ENCODE measurements around the gene UVRAG. TPM values are rescaled to one million over a fixed set of nuclear protein-coding genes. Genes with fewer than 3 reads are reported as not detected.

The UVRAG gene
- total and polyA plus RNA-seq, 2 of the 13 experiments (the other 11 are each of a cell fraction or from before 2014, with no cell fraction given): 9.7 to 17.3 TPM

DNA sequence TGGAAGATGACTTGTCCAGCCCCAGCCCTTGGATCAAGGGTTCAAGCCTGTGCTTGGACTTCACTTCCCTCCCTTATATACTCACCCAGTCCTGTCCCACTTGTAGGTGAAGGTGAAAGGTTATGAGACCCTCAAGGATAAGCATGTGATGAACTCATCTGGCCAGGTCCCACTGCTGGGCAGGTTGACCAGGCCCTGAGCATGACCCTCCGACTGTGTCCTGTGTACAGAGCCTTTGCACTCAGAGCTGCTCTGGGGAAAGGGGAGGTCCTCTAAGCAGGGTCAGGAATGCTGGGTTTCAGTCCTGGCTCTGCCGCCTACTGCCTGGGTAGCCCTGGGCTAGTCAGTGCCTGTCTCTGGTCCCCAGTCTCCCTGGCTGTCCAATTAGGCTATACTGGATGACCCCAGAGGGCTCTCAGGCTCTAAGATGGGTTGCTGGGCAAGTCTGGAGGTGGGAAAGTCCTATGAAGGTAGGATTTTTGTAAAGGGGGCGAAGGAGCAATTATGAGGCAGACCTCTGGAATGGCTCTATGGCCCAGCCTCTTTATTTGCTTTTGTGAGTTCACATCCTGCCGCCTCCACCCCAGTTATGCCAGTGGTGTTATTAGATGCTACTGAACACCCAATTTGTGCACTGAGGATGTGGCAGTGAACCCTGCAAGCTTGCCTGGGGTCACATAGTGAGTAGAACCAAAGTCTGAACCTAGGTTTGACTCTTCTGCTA lies 32.3 kb upstream of the UVRAG start (continued):
- TF ChIP-seq, protein P1, sequence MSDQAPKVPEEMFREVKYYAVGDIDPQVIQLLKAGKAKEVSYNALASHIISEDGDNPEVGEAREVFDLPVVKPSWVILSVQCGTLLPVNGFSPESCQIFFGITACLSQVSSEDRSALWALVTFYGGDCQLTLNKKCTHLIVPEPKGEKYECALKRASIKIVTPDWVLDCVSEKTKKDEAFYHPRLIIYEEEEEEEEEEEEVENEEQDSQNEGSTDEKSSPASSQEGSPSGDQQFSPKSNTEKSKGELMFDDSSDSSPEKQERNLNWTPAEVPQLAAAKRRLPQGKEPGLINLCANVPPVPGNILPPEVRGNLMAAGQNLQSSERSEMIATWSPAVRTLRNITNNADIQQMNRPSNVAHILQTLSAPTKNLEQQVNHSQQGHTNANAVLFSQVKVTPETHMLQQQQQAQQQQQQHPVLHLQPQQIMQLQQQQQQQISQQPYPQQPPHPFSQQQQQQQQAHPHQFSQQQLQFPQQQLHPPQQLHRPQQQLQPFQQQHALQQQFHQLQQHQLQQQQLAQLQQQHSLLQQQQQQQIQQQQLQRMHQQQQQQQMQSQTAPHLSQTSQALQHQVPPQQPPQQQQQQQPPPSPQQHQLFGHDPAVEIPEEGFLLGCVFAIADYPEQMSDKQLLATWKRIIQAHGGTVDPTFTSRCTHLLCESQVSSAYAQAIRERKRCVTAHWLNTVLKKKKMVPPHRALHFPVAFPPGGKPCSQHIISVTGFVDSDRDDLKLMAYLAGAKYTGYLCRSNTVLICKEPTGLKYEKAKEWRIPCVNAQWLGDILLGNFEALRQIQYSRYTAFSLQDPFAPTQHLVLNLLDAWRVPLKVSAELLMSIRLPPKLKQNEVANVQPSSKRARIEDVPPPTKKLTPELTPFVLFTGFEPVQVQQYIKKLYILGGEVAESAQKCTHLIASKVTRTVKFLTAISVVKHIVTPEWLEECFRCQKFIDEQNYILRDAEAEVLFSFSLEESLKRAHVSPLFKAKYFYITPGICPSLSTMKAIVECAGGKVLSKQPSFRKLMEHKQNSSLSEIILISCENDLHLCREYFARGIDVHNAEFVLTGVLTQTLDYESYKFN (CRISPR knock-in tag; conservative IDR thresholded peaks at IDR 0.05): peak; percentile 94
- TF ChIP-seq ELF3 (CRISPR knock-in tag; IDR thresholded peaks at IDR 0.05) (peak; percentile 26; the same call in 1 of the 2 replicates), ZNF205 (CRISPR knock-in tag; IDR thresholded peaks at IDR 0.05) (peak; percentile 65; the same call in 1 of the 2 replicates), NFKB2 (CRISPR knock-in tag; IDR thresholded peaks at IDR 0.05; ENCODE audit: borderline replicate concordance) (no peak), U2AF2 (IDR thresholded peaks at IDR 0.05; ENCODE audit: low read depth, low read length) (no peak), ZNF557 (CRISPR knock-in tag; IDR thresholded peaks at IDR 0.05) (no peak), ZBTB7A (CRISPR knock-in tag; IDR thresholded peaks at IDR 0.05) (peak; percentile 76; the same call in 1 of the 2 replicates), GTF2F1 (IDR thresholded peaks at IDR 0.05; ENCODE audit: low read length) (no peak), MTA1 (CRISPR knock-in tag; IDR thresholded peaks at IDR 0.05; ENCODE audit: borderline replicate concordance) (peak; percentile 92), ELF1 (CRISPR knock-in tag; IDR thresholded peaks at IDR 0.05) (no peak), SALL2 (CRISPR knock-in tag; IDR thresholded peaks at IDR 0.05) (no peak; the same call in 1 of the 2 replicates), THAP8 (CRISPR knock-in tag; IDR thresholded peaks at IDR 0.05; ENCODE audit: borderline replicate concordance) (no peak), NFE2L1 (CRISPR knock-in tag; IDR thresholded peaks at IDR 0.05; ENCODE audit: borderline replicate concordance) (no peak), ZNF558 (CRISPR knock-in tag; IDR thresholded peaks at IDR 0.05; ENCODE audit: borderline replicate concordance) (no peak), ZNF296 (CRISPR knock-in tag; conservative IDR thresholded peaks at IDR 0.05) (peak; percentile 49; the same call in 1 of the 2 replicates)
- TF ChIP-seq, protein P2, sequence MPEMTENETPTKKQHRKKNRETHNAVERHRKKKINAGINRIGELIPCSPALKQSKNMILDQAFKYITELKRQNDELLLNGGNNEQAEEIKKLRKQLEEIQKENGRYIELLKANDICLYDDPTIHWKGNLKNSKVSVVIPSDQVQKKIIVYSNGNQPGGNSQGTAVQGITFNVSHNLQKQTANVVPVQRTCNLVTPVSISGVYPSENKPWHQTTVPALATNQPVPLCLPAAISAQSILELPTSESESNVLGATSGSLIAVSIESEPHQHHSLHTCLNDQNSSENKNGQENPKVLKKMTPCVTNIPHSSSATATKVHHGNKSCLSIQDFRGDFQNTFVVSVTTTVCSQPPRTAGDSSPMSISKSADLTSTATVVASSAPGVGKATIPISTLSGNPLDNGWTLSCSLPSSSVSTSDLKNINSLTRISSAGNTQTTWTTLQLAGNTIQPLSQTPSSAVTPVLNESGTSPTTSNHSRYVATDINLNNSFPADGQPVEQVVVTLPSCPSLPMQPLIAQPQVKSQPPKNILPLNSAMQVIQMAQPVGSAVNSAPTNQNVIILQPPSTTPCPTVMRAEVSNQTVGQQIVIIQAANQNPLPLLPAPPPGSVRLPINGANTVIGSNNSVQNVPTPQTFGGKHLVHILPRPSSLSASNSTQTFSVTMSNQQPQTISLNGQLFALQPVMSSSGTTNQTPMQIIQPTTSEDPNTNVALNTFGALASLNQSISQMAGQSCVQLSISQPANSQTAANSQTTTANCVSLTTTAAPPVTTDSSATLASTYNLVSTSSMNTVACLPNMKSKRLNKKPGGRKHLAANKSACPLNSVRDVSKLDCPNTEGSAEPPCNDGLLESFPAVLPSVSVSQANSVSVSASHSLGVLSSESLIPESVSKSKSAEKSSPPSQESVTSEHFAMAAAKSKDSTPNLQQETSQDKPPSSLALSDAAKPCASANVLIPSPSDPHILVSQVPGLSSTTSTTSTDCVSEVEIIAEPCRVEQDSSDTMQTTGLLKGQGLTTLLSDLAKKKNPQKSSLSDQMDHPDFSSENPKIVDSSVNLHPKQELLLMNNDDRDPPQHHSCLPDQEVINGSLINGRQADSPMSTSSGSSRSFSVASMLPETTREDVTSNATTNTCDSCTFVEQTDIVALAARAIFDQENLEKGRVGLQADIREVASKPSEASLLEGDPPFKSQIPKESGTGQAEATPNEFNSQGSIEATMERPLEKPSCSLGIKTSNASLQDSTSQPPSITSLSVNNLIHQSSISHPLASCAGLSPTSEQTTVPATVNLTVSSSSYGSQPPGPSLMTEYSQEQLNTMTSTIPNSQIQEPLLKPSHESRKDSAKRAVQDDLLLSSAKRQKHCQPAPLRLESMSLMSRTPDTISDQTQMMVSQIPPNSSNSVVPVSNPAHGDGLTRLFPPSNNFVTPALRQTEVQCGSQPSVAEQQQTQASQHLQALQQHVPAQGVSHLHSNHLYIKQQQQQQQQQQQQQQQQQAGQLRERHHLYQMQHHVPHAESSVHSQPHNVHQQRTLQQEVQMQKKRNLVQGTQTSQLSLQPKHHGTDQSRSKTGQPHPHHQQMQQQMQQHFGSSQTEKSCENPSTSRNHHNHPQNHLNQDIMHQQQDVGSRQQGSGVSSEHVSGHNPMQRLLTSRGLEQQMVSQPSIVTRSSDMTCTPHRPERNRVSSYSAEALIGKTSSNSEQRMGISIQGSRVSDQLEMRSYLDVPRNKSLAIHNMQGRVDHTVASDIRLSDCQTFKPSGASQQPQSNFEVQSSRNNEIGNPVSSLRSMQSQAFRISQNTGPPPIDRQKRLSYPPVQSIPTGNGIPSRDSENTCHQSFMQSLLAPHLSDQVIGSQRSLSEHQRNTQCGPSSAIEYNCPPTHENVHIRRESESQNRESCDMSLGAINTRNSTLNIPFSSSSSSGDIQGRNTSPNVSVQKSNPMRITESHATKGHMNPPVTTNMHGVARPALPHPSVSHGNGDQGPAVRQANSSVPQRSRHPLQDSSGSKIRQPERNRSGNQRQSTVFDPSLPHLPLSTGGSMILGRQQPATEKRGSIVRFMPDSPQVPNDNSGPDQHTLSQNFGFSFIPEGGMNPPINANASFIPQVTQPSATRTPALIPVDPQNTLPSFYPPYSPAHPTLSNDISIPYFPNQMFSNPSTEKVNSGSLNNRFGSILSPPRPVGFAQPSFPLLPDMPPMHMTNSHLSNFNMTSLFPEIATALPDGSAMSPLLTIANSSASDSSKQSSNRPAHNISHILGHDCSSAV (CRISPR knock-in tag; IDR thresholded peaks at IDR 0.05; ENCODE audit: borderline replicate concordance): no peak

Measured in HepG2 (cell line).